ENCODE measurements around the gene CNFN.

Gene CNFN

DNA sequence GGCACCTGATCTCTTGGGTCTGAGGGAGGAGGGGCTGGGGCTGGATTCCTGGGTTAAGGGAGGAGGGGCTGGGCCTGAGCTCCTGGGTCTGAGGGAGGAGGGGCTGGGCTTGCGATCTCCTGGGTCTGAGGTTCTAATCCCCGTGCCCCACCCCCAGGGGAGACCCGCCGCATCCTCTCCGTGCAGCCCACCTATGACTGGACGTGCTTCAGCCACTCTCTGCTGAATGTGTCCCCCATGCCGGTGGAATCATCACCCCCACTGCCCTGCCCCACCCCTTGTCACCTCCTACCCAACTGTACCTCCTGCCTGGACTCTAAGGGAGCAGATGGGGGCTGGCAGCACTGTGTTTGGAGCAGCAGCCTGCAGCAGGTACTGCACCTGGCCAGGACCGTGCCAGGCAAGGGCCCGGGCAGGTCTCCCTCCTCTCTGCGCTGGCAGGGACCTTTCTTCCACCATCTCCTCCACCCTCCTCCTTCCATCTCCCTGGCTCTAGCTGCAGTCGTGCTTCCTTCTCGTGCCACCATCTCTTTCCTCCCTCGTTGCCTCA lies 27.1 kb downstream of the CNFN start:
- TF ChIP-seq, protein P1, sequence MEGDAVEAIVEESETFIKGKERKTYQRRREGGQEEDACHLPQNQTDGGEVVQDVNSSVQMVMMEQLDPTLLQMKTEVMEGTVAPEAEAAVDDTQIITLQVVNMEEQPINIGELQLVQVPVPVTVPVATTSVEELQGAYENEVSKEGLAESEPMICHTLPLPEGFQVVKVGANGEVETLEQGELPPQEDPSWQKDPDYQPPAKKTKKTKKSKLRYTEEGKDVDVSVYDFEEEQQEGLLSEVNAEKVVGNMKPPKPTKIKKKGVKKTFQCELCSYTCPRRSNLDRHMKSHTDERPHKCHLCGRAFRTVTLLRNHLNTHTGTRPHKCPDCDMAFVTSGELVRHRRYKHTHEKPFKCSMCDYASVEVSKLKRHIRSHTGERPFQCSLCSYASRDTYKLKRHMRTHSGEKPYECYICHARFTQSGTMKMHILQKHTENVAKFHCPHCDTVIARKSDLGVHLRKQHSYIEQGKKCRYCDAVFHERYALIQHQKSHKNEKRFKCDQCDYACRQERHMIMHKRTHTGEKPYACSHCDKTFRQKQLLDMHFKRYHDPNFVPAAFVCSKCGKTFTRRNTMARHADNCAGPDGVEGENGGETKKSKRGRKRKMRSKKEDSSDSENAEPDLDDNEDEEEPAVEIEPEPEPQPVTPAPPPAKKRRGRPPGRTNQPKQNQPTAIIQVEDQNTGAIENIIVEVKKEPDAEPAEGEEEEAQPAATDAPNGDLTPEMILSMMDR (IDR thresholded peaks at IDR 0.05; ENCODE audit: unreplicated experiment in 3 of 3), result no peak
- Mint-ChIP-seq H3K9me3 (no peaks in the 10 kb centered on the region), H3K4me1 (peaks cover 12% of the 10 kb centered on the region), H3K36me3 (ENCODE audit: low read depth) (peaks cover 60% of the 10 kb centered on the region), H3K4me3 (no peak overlapping the region), H3K27me3 (ENCODE audit: low read depth) (no peaks in the 10 kb centered on the region), H3K27ac (no peak overlapping the region)

DNA sequence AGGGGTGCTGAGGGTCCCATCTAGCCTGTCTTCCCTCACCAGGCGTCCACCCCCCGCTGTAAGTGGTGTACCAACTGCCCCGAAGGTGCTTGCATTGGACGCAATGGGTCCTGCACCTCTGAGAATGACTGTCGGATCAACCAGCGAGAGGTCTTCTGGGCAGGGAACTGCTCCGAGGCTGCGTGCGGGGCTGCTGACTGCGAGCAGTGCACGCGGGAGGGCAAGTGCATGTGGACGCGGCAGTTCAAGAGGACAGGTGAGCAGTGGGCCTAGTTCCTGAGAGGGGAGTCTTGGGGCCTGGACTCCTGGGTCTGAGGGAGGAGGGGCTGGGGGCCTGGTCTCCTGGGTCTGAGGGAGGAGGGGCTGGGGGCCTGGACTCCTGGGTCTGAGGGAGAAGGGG lies 27.8 kb downstream of the CNFN start:
- H3K4me3 Mint-ChIP-seq, result no peak overlapping the region
- H3K27me3 Mint-ChIP-seq (ENCODE audit: low read depth), result no peaks in the 10 kb centered on the region
- peaks cover 7% of the 10 kb centered on the region for H3K4me1 Mint-ChIP-seq
- no peaks in the 10 kb centered on the region for H3K9me3 Mint-ChIP-seq
- TF ChIP-seq, protein P1 (IDR thresholded peaks at IDR 0.05; ENCODE audit: unreplicated experiment in 3 of 3), result no peak
- H3K36me3 Mint-ChIP-seq (ENCODE audit: low read depth), result peaks cover 58% of the 10 kb centered on the region
- H3K27ac Mint-ChIP-seq, result no peak overlapping the region

DNA sequence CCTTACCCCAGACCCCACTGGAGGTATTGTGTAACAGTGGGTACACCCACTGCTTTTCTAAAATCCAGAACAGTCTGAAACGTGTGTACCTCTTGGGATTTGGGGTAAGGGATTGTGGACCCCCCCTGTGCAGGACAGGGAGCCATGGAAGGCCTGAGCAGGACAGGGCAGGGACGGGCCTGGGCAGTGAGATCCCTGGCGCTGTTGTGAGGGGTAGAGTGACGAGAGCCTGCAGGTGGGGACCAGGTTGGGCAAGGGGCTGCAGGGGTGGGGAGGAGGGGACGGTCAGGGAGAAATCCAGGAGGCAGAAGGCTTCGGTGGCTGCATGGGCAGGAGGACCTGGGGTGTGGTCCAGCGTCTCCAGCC lies 28.6 kb downstream of the CNFN start:
- H3K27me3 Mint-ChIP-seq (ENCODE audit: low read depth), result no peaks in the 10 kb centered on the region
- H3K36me3 Mint-ChIP-seq (ENCODE audit: low read depth), result peaks cover 55% of the 10 kb centered on the region
- peaks cover 3% of the 10 kb centered on the region for H3K4me1 Mint-ChIP-seq
- no peak overlapping the region for H3K27ac Mint-ChIP-seq
- no peak overlapping the region for H3K4me3 Mint-ChIP-seq
- TF ChIP-seq, protein P1 (IDR thresholded peaks at IDR 0.05; ENCODE audit: unreplicated experiment in 3 of 3), result no peak
- H3K9me3 Mint-ChIP-seq, result no peaks in the 10 kb centered on the region

DNA sequence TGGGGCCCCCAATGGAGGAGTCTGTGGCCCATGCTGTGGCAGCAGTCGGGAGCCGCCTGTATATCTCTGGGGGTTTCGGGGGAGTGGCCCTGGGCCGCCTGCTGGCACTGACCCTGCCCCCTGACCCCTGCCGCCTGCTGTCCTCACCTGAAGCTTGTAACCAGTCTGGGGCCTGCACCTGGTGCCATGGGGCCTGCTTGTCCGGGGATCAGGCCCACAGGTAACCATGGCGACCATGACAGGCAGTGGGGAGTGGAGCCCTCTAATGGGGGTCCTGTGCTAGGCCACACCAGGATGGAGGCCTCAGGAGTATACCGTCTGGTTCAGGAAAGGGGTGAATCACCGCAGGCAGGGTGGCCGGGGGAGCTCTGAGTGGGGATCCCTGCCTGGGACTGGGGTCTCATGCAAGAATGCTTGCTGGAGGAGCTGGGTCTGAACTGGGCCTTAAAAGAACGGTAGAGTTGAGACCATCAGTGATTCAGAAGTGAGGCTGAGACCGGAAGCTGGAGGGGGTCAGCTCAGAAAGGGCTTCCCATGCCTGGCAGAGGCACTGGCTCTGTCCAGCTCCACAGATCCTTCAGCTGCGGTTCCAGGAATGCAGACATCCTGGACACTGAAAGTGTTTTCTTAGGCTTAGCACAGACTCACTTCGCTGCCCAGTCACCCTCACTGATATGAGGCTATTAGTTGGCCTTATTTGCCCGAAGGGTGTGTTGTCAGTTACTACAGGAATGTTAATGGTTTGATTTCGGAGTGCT lies 29.1 kb downstream of the CNFN start:
- Mint-ChIP-seq H3K36me3 (ENCODE audit: low read depth) (peaks cover 52% of the 10 kb centered on the region), H3K27me3 (ENCODE audit: low read depth) (no peaks in the 10 kb centered on the region), H3K4me1 (no peaks in the 10 kb centered on the region), H3K4me3 (no peak overlapping the region), H3K27ac (no peak overlapping the region), H3K9me3 (no peaks in the 10 kb centered on the region)
- TF ChIP-seq, protein P1 (IDR thresholded peaks at IDR 0.05; ENCODE audit: unreplicated experiment in 3 of 3), result no peak

DNA sequence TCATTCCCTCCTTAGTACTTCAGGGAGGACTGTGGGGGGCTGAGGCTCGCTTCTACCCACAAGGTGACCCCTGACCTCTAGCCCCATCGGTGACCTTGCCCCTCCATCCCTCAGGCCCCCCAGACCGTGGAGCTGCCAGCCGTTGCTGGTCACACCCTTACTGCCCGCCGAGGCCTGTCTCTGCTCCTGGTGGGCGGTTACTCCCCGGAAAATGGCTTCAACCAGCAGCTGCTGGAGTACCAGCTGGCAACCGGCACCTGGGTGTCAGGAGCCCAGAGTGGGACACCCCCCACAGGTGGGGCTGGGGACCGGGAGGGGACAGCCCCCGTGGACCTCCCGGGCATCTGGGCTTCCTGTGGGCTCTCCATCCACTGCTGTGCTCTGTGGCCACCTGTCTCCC lies 32.8 kb downstream of the CNFN start:
- peaks cover 40% of the 10 kb centered on the region for H3K36me3 Mint-ChIP-seq (ENCODE audit: low read depth)
- TF ChIP-seq, protein P1 (IDR thresholded peaks at IDR 0.05; ENCODE audit: unreplicated experiment in 3 of 3), result no peak
- H3K9me3 Mint-ChIP-seq, result no peaks in the 10 kb centered on the region
- H3K27me3 Mint-ChIP-seq (ENCODE audit: low read depth), result no peaks in the 10 kb centered on the region
- H3K4me1 Mint-ChIP-seq, result no peaks in the 10 kb centered on the region
- H3K4me3 Mint-ChIP-seq, result no peak overlapping the region
- no peak overlapping the region for H3K27ac Mint-ChIP-seq

DNA sequence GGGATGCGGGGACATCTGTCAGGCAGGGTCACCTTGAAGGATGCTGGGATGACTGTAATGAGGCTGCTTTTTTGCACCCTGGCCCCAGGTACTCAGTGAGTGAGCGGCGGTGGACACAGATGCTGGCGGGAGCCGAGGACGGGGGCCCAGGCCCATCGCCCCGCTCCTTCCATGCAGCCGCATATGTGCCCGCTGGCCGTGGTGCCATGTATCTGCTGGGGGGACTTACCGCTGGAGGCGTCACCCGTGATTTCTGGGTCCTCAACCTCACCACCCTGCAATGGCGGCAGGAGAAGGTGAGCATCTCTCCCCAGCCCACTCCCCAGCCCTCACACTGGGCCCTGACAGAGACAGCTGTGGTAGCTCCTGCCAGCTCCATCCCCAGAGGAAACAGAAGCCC lies 33.4 kb downstream of the CNFN start:
- no peaks in the 10 kb centered on the region for H3K27me3 Mint-ChIP-seq (ENCODE audit: low read depth)
- H3K4me1 Mint-ChIP-seq, result no peaks in the 10 kb centered on the region
- H3K36me3 Mint-ChIP-seq (ENCODE audit: low read depth), result peaks cover 44% of the 10 kb centered on the region
- TF ChIP-seq, protein P1 (IDR thresholded peaks at IDR 0.05; ENCODE audit: unreplicated experiment in 3 of 3), result no peak
- no peak overlapping the region for H3K27ac Mint-ChIP-seq
- H3K4me3 Mint-ChIP-seq, result no peak overlapping the region
- H3K9me3 Mint-ChIP-seq, result no peaks in the 10 kb centered on the region
